H9 (cell line): ENCODE measurements around the gene IBA57. TPM values are rescaled to one million over a fixed set of nuclear protein-coding genes. Genes with fewer than 3 reads are reported as not detected.

Experiments
- DNase-seq: peaks from one replicate; pipeline ENCODE4 v3.0.0-alpha.2; 2017
- H2AFZ ChIP-seq: one replicate; pipeline ENCODE4 v1.6.1; 2013; ENCODE audit warnings: mild to moderate bottlenecking, low read length, control low read depth, moderate library complexity
- H2AK5ac ChIP-seq: 2 replicates; pipeline ENCODE4 v1.6.1; 2013; ENCODE audit warnings: low read length, control low read depth, mixed read lengths; ENCODE audit not compliant: insufficient read length
- H2BK120ac ChIP-seq: one replicate; pipeline ENCODE4 v1.6.1; 2013; ENCODE audit warnings: low read depth, mild to moderate bottlenecking, low read length, control low read depth, inconsistent platforms; ENCODE audit not compliant: poor library complexity, severe bottlenecking
- H2BK12ac ChIP-seq: 2 replicates; pipeline ENCODE4 v1.6.1; 2013; ENCODE audit warnings: low read length, control low read depth, mixed read lengths, low read depth; ENCODE audit not compliant: insufficient read length
- H2BK15ac ChIP-seq: 2 replicates; pipeline ENCODE4 v1.6.1; 2013; ENCODE audit warnings: low read depth, low read length, control low read depth
- H2BK20ac ChIP-seq: one replicate; pipeline ENCODE4 v1.6.1; 2013; ENCODE audit warnings: low read depth, mild to moderate bottlenecking, low read length, control low read depth, inconsistent platforms; ENCODE audit not compliant: poor library complexity, severe bottlenecking
- H2BK5ac ChIP-seq: 2 replicates; pipeline ENCODE4 v1.6.1; 2013; ENCODE audit warnings: low read length, control low read depth, mixed read lengths; ENCODE audit not compliant: insufficient read length
- H3K14ac ChIP-seq: 2 replicates; pipeline ENCODE4 v1.6.1; 2013; ENCODE audit warnings: low read length, control low read depth; ENCODE audit not compliant: insufficient read depth
- H3K18ac ChIP-seq: 2 replicates; pipeline ENCODE4 v1.6.1; 2013; ENCODE audit warnings: low read depth, mild to moderate bottlenecking, mixed read lengths, low read length, control low read depth; ENCODE audit not compliant: insufficient read length
- H3K23ac ChIP-seq: 2 replicates; pipeline ENCODE4 v1.6.1; 2013; ENCODE audit warnings: low read length, control low read depth, mixed read lengths, low read depth; ENCODE audit not compliant: insufficient read length
- H3K23me2 ChIP-seq: 2 replicates; pipeline ENCODE4 v1.6.1; 2013; ENCODE audit warnings: low read depth, mild to moderate bottlenecking, mixed read lengths, low read length, control low read depth; ENCODE audit not compliant: insufficient read length, poor library complexity, severe bottlenecking
- H3K27ac ChIP-seq: 2 replicates; pipeline ENCODE4 v1.5.1; 2013; ENCODE audit warnings: low read length, control low read depth, mixed read lengths, low read depth; ENCODE audit not compliant: insufficient read length
- H3K27me3 ChIP-seq: 2 replicates; pipeline ENCODE4 v1.6.1; 2013; ENCODE audit warnings: low read length, control low read depth, inconsistent platforms; ENCODE audit not compliant: insufficient read depth
- H3K4ac ChIP-seq: 2 replicates; pipeline ENCODE4 v1.6.1; 2013; ENCODE audit warnings: low read depth, mild to moderate bottlenecking, control low read depth, inconsistent platforms, low read length, moderate library complexity
- H3K4me1 ChIP-seq: 2 replicates; pipeline ENCODE4 v1.6.1; 2013; ENCODE audit warnings: low read length, control low read depth, inconsistent platforms; ENCODE audit not compliant: insufficient read depth
- H3K4me2 ChIP-seq: 2 replicates; pipeline ENCODE4 v1.6.1; 2013; ENCODE audit warnings: low read length, control low read depth, mixed read lengths; ENCODE audit not compliant: insufficient read length, insufficient read depth
- H3K56ac ChIP-seq: 2 replicates; pipeline ENCODE4 v1.6.1; 2013; ENCODE audit warnings: low read depth, mild to moderate bottlenecking, mixed read lengths, low read length, control low read depth; ENCODE audit not compliant: insufficient read length
- H3K79me1 ChIP-seq: 2 replicates; pipeline ENCODE4 v1.6.1; 2013; ENCODE audit warnings: low read depth, mild to moderate bottlenecking, moderate library complexity, low read length, control low read depth, inconsistent platforms; ENCODE audit not compliant: insufficient read depth, poor library complexity, severe bottlenecking
- H3K79me2 ChIP-seq: 2 replicates; pipeline ENCODE4 v1.6.1; 2013; ENCODE audit warnings: low read length, control low read depth, inconsistent platforms; ENCODE audit not compliant: insufficient read depth
- H3K9ac ChIP-seq: 2 replicates; pipeline ENCODE4 v1.6.1; 2013; ENCODE audit warnings: low read length, control low read depth, mixed read lengths; ENCODE audit not compliant: insufficient read length; ENCODE audit errors: extremely low read depth
- H3K9me3 ChIP-seq: one replicate; pipeline ENCODE4 v1.6.1; 2013; ENCODE audit warnings: low read depth, low read length, inconsistent platforms; ENCODE audit not compliant: control insufficient read depth
- H3T11ph ChIP-seq: one replicate; pipeline ENCODE4 v1.6.1; 2013; ENCODE audit warnings: mild to moderate bottlenecking, low read length, control low read depth, inconsistent platforms
- H4K20me1 ChIP-seq: one replicate; pipeline ENCODE4 v1.6.1; 2013; ENCODE audit not compliant: control insufficient read depth, insufficient read length, insufficient read depth
- H4K5ac ChIP-seq: 2 replicates; pipeline ENCODE4 v1.6.1; 2013; ENCODE audit warnings: low read depth, mild to moderate bottlenecking, mixed read lengths, low read length, control low read depth; ENCODE audit not compliant: insufficient read length
- H4K8ac ChIP-seq: replicated peaks from 2 replicates; pipeline ENCODE4 v1.6.1; 2013; ENCODE audit warnings: low read length, control low read depth, mixed read lengths, low read depth; ENCODE audit not compliant: insufficient read length
- H4K91ac ChIP-seq: 2 replicates; pipeline ENCODE4 v1.6.1; 2013; ENCODE audit warnings: low read depth, mild to moderate bottlenecking, moderate library complexity, mixed read lengths, low read length, control low read depth; ENCODE audit not compliant: insufficient read length
- H3K27ac Mint-ChIP-seq, 3 experiments: 2 replicates in 2 of 3; 3 replicates in 1 of 3; pipeline ENCODE4 v1.8.0; 2020 to 2021; ENCODE audit warnings: mixed read lengths in 3 of 3, mild to moderate bottlenecking in 1 of 3, moderate library complexity in 1 of 3
- H3K27me3 Mint-ChIP-seq: 2 replicates; pipeline ENCODE4 v1.8.0; 2021; ENCODE audit warnings: low read depth, mild to moderate bottlenecking, moderate library complexity, mixed read lengths
- H3K36me3 Mint-ChIP-seq, 3 experiments: 2 replicates in 2 of 3; 3 replicates in 1 of 3; pipeline ENCODE4 v1.8.0; 2020 to 2021; ENCODE audit warnings: low read depth in 3 of 3, mixed read lengths in 3 of 3; ENCODE audit not compliant: insufficient read depth in 1 of 3
- H3K4me1 Mint-ChIP-seq, 2 experiments: 2 replicates each; pipeline ENCODE4 v1.8.0; 2020; ENCODE audit warnings: mixed read lengths in 2 of 2
- H3K4me3 Mint-ChIP-seq, 2 experiments: 2 replicates in 1 of 2; 3 replicates in 1 of 2; pipeline ENCODE4 v1.8.0; 2020 to 2021; ENCODE audit warnings: mild to moderate bottlenecking in 2 of 2, mixed read lengths in 2 of 2, moderate library complexity in 1 of 2
- H3K9me3 Mint-ChIP-seq, 2 experiments: 2 replicates in 1 of 2; 3 replicates in 1 of 2; pipeline ENCODE4 v1.8.0; 2020; ENCODE audit warnings: mild to moderate bottlenecking in 2 of 2, mixed read lengths in 2 of 2, moderate library complexity in 1 of 2
- CTCF ChIP-seq: fragments of 200-600 bp; sonication (generic); conservative IDR thresholded peaks from 3 replicates; pipeline ENCODE4 v1.8.0; 2021; ENCODE audit warnings: antibody characterized with exemption, mild to moderate bottlenecking
- WGBS: extraction: QIAGEN DNeasy Blood & Tissue Kit; methylation state at CpG from one replicate; pipeline ENCODE4 v1.1.7; 2013; ENCODE audit warnings: missing lambda C conversion rate, low lambda C conversion rate, mixed read lengths; ENCODE audit not compliant: insufficient read length; ENCODE audit errors: extremely low coverage; 5-methylcytosine and 5-hydroxymethylcytosine counted together
- total RNA-seq: library from RNA; stranded (reverse); gene quantifications from 2 replicates; pipeline ENCODE4 v1.2.1, GENCODE V29; 2021

IBA57 gene
- total RNA-seq, 1 experiment from 2014 or later: 12.6 TPM

- H4K20me1 ChIP-seq: no peaks in the 10 kb centered on the region
- Mint-ChIP-seq H3K9me3 (peaks cover 0 to 6% of the 10 kb centered on the region in 2 experiments; a peak in 1 of 5 replicates), H3K36me3 (peaks cover 57 to 90% (median 90%) of the 10 kb centered on the region in 3 experiments)
These were observed 56.9 kb downstream of the IBA57 start for GRCh38 chr1:228222548-228222947.

More at GRCh38 chr1:228222548-228222947, 56.9 kb downstream of the IBA57 start:
- Histone ChIP-seq H4K5ac (no peak overlapping the region), H3K9me3 (no peaks in the 10 kb centered on the region), H2AFZ (no peak overlapping the region), H3K4me2 (no peak overlapping the region), H2AK5ac (no peak overlapping the region), H2BK20ac (no peak overlapping the region), H3K56ac (no peak overlapping the region), H3K23ac (no peak overlapping the region), H3K4ac (no peak overlapping the region), H3K79me1 (no peaks in the 10 kb centered on the region), H2BK120ac (no peak overlapping the region), H3K79me2 (no peaks in the 10 kb centered on the region), H2BK12ac (no peak overlapping the region), H3K27ac (no peak overlapping the region), H3K9ac (no peak overlapping the region), H3K23me2 (no peaks in the 10 kb centered on the region), H4K91ac (no peak overlapping the region), H3K27me3 (no peaks in the 10 kb centered on the region), H4K8ac (no peak overlapping the region), H2BK5ac (no peak overlapping the region), H3K18ac (no peak overlapping the region), H3T11ph (no peak overlapping the region), H3K14ac (no peak overlapping the region), H2BK15ac (no peak overlapping the region), H3K4me1 (no peaks in the 10 kb centered on the region)
- DNase-seq: no peak
- no CpG with 5 or more reads among the region's 11 CpGs for WGBS
- no peak for TF ChIP-seq CTCF
- Mint-ChIP-seq H3K4me3 (no peak overlapping the region), H3K27me3 (no peaks in the 10 kb centered on the region), H3K4me1 (peaks cover 0 to 2% of the 10 kb centered on the region in 2 experiments; a peak in 1 of 4 replicates), H3K27ac (peak overlapping the region in 1 of 3 experiments; percentile 65; a peak in 1 of 7 replicates)
